ENCODE results near the gene LRP6.

DNA sequence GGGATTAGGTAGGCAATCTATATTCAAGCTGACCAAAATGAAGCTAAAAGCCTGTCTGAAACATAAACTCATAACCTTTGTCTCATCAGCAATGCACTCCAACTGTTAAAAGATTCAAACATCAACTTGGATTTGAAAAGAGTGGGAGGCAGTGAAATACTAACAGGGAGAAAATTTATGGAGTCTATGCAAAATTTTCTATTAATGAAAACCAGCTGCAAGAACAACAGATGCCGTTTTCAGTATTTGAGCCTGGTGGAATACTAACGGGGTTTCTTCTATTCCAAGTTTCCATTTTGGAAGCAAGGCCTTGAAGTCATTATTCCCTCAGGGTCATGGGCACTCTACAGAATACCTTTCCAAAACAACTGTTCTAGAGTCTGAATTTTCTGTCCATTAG lies 88.3 kb downstream of the LRP6 start:
- TF ChIP-seq POLR2AphosphoS2 (IDR thresholded peaks at IDR 0.05; ENCODE audit: low read depth, low read length) (no peak), ZNF24 (IDR thresholded peaks at IDR 0.05) (no peak), CREB1 (IDR thresholded peaks at IDR 0.05; ENCODE audit: low read depth) (no peak), POLR2A (IDR thresholded peaks at IDR 0.05; ENCODE audit: low read depth, low read length) (no peak), SIX5 (IDR thresholded peaks at IDR 0.05; ENCODE audit: low read depth, low read length, severe bottlenecking) (no peak), NRF1 (conservative IDR thresholded peaks at IDR 0.05; ENCODE audit: low read depth, low read length) (no peak)
- TF ChIP-seq, protein P1, sequence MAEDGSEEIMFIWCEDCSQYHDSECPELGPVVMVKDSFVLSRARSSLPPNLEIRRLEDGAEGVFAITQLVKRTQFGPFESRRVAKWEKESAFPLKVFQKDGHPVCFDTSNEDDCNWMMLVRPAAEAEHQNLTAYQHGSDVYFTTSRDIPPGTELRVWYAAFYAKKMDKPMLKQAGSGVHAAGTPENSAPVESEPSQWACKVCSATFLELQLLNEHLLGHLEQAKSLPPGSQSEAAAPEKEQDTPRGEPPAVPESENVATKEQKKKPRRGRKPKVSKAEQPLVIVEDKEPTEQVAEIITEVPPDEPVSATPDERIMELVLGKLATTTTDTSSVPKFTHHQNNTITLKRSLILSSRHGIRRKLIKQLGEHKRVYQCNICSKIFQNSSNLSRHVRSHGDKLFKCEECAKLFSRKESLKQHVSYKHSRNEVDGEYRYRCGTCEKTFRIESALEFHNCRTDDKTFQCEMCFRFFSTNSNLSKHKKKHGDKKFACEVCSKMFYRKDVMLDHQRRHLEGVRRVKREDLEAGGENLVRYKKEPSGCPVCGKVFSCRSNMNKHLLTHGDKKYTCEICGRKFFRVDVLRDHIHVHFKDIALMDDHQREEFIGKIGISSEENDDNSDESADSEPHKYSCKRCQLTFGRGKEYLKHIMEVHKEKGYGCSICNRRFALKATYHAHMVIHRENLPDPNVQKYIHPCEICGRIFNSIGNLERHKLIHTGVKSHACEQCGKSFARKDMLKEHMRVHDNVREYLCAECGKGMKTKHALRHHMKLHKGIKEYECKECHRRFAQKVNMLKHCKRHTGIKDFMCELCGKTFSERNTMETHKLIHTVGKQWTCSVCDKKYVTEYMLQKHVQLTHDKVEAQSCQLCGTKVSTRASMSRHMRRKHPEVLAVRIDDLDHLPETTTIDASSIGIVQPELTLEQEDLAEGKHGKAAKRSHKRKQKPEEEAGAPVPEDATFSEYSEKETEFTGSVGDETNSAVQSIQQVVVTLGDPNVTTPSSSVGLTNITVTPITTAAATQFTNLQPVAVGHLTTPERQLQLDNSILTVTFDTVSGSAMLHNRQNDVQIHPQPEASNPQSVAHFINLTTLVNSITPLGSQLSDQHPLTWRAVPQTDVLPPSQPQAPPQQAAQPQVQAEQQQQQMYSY (CRISPR knock-in tag; IDR thresholded peaks at IDR 0.05): no peak

Data from GM12878 (cell line).